Measurements from ENCODE around the gene HSPBAP1. TPM values are rescaled to one million over a fixed set of nuclear protein-coding genes. Genes with fewer than 3 reads are reported as not detected.

HSPBAP1 gene
- total and polyA plus RNA-seq, 2 of the 4 experiments (the other 2 are of a cell fraction) = 2.6 to 4.8 TPM

DNA sequence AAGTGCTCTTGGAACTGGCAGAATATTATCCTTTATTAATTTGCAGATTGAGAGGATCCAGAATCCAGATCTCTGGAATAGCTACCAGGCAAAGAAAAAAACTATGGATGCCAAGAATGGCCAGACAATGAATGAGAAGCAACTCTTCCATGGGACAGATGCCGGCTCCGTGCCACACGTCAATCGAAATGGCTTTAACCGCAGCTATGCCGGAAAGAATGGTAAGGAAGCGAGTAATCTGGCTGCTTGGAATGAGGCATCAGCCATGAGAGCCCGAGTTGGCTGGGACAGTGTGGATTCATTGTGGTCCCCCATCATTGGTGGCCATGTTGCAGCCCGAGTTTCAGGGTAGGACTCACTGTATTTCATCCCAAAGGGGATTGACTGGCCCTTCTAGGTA, 65.9 kb downstream of the HSPBAP1 start:
- H3K4me2 ChIP-seq (ENCODE audit: low read depth, low read length) = no peak overlapping the region
- dilution Hi-C loops (cut with HindIII; ENCODE audit: low sequenced_read_pairs, unreplicated experiment) (no loop called here), intact Hi-C loops (cut with micrococcal nuclease) (no loop called here), in situ Hi-C loops (cut with MboI; ENCODE audit: low sequenced_read_pairs) (no loop called here)
- no peaks in the 10 kb centered on the region for H3K27me3 ChIP-seq (ENCODE audit: control insufficient read depth, insufficient read depth, low read length)
- H2BK15ac ChIP-seq (ENCODE audit: low read depth, low read length) = no peak overlapping the region
- H4K5ac ChIP-seq (ENCODE audit: low read depth, low read length) = no peak overlapping the region
- H3K9me1 ChIP-seq (ENCODE audit: insufficient read depth, low read length) = no peaks in the 10 kb centered on the region; the same call in 1 of the 2 replicates
- POLR2A ChIA-PET (ENCODE audit: unreplicated experiment) = no interaction called here
- no peak overlapping the region for H3K4me3 ChIP-seq (ENCODE audit: insufficient read depth, low read depth, low read length)
- no peak overlapping the region for H2BK120ac ChIP-seq (ENCODE audit: low read depth, low read length)
- no peak overlapping the region for H4K91ac ChIP-seq (ENCODE audit: insufficient read depth, low read depth, low read length)
- H4K8ac ChIP-seq (ENCODE audit: low read depth in 2 of 2, low read length in 2 of 2) = no peak overlapping the region
- no peaks in the 10 kb centered on the region for H3K79me1 ChIP-seq (ENCODE audit: low read depth in 1 of 2, low read length in 2 of 2)
- no peak overlapping the region for H3K18ac ChIP-seq (ENCODE audit: low read depth, low read length)
- ATAC-seq (ENCODE audit: low read depth) = no peak
- no TSS peak for BruUV-seq (replicated peaks)
- H2BK5ac ChIP-seq (ENCODE audit: low read depth, low read length, poor library complexity, severe bottlenecking) = no peak overlapping the region
- 90% methylated on average over 7 of the region's 9 CpGs; no CpG with 5 or more reads in 1 of the 2 experiments for WGBS, 2 experiments (ENCODE audit: extremely low coverage in 2 of 2, insufficient read length in 1 of 2)
- H3K23ac ChIP-seq (ENCODE audit: low read depth, low read length) = no peak overlapping the region
- no peak overlapping the region for H3K4ac ChIP-seq (ENCODE audit: low read depth, low read length)
- no peak overlapping the region for H2AK9ac ChIP-seq (replicated peaks; ENCODE audit: low read depth, low read length, poor library complexity)
- H3K9me3 ChIP-seq (ENCODE audit: control insufficient read depth, insufficient read depth, low read length) = no peaks in the 10 kb centered on the region
- no peak overlapping the region for H3K56ac ChIP-seq (ENCODE audit: extremely low read depth, insufficient read depth, low read length)
- TF ChIP-seq MAZ (IDR thresholded peaks at IDR 0.05; ENCODE audit: borderline replicate concordance, low read depth, low read length) = no peak
- no peak for TF ChIP-seq RCOR1 (IDR thresholded peaks at IDR 0.05; ENCODE audit: insufficient replicate concordance, low read length)
- TF ChIP-seq CTCF (conservative IDR thresholded peaks at IDR 0.05; ENCODE audit: low read depth, low read length) = no peak
- TF ChIP-seq MXI1 (IDR thresholded peaks at IDR 0.05; ENCODE audit: borderline replicate concordance, low read depth, low read length) = no peak
- no peak for TF ChIP-seq CHD1 (IDR thresholded peaks at IDR 0.05; ENCODE audit: low read depth, low read length)
- TF ChIP-seq, protein P1, sequence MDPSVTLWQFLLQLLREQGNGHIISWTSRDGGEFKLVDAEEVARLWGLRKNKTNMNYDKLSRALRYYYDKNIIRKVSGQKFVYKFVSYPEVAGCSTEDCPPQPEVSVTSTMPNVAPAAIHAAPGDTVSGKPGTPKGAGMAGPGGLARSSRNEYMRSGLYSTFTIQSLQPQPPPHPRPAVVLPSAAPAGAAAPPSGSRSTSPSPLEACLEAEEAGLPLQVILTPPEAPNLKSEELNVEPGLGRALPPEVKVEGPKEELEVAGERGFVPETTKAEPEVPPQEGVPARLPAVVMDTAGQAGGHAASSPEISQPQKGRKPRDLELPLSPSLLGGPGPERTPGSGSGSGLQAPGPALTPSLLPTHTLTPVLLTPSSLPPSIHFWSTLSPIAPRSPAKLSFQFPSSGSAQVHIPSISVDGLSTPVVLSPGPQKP (IDR thresholded peaks at IDR 0.05; ENCODE audit: borderline replicate concordance, low read depth, low read length) = no peak
- TF ChIP-seq CEBPB (IDR thresholded peaks at IDR 0.05; ENCODE audit: low read depth, low read length) = no peak
- TF ChIP-seq NFE2L2 (IDR thresholded peaks at IDR 0.05; ENCODE audit: low read depth, low read length) = no peak
- TF ChIP-seq, protein P2, sequence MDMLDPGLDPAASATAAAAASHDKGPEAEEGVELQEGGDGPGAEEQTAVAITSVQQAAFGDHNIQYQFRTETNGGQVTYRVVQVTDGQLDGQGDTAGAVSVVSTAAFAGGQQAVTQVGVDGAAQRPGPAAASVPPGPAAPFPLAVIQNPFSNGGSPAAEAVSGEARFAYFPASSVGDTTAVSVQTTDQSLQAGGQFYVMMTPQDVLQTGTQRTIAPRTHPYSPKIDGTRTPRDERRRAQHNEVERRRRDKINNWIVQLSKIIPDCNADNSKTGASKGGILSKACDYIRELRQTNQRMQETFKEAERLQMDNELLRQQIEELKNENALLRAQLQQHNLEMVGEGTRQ (IDR thresholded peaks at IDR 0.05; ENCODE audit: low read depth, low read length) = no peak
- TF ChIP-seq POLR2A (IDR thresholded peaks at IDR 0.05; ENCODE audit: low read depth, low read length) = no peak
- no peak for TF ChIP-seq RAD21 (IDR thresholded peaks at IDR 0.05; ENCODE audit: low read length)
- no peak for TF ChIP-seq BHLHE40 (IDR thresholded peaks at IDR 0.05; ENCODE audit: low read depth, low read length)
- no peak for TF ChIP-seq SMC3 (IDR thresholded peaks at IDR 0.05; ENCODE audit: low read depth, low read length)
- no peak for TF ChIP-seq MAFK (IDR thresholded peaks at IDR 0.05; ENCODE audit: low read depth, low read length)
- TF ChIP-seq RFX5 (IDR thresholded peaks at IDR 0.05; ENCODE audit: low read depth, low read length) = no peak
- TF ChIP-seq FOS (IDR thresholded peaks at IDR 0.05; ENCODE audit: low read depth, low read length) = no peak
- no peak overlapping the region for H3K14ac ChIP-seq (replicated peaks; ENCODE audit: low read depth, low read length)
- CTCF ChIA-PET = no interaction called here
- no peaks in the 10 kb centered on the region for H3K4me1 ChIP-seq (ENCODE audit: control insufficient read depth, insufficient read depth, low read length)
- H3K9ac ChIP-seq (ENCODE audit: low read depth, low read length) = no peak overlapping the region
- no peak overlapping the region for H2AFZ ChIP-seq (replicated peaks; ENCODE audit: low read length, poor library complexity)
- H2BK20ac ChIP-seq (ENCODE audit: low read depth, low read length) = no peak overlapping the region
- DNase-seq = no peak
- no peak overlapping the region for H2AK5ac ChIP-seq (ENCODE audit: low read depth, low read length)
- H4K20me1 ChIP-seq (ENCODE audit: insufficient read depth, low read length) = no peaks in the 10 kb centered on the region
- H3K36me3 ChIP-seq (ENCODE audit: control insufficient read depth, insufficient read depth, low read length) = no peaks in the 10 kb centered on the region
- H3K27ac ChIP-seq (ENCODE audit: insufficient read depth, low read length) = no peak overlapping the region
